GM23338 (cell line): ENCODE results near the gene NPM1. TPM values are rescaled to one million over a fixed set of nuclear protein-coding genes. Genes with fewer than 3 reads are reported as not detected.

Experiments used
- ATAC-seq: fragments of 200-7000 bp; cut with Tn5 transposase; 3 replicates; pipeline ENCODE4 v1.9.1; 2020
- DNase-seq: peaks from one replicate; pipeline ENCODE4 v3.0.0-alpha.2; 2015; ENCODE audit warnings: low spot score
- H2AFZ ChIP-seq: fragments of 200-600 bp; sonication (generic); 2 replicates; pipeline ENCODE4 v1.8.0; 2016; ENCODE audit warnings: antibody characterized with exemption, mild to moderate bottlenecking, moderate library complexity
- H3F3A ChIP-seq: fragments of 200-600 bp; sonication (generic); replicated peaks from 2 replicates; pipeline ENCODE4 v1.8.0; 2017; ENCODE audit warnings: antibody characterized with exemption, mixed run types, low read depth
- H3K27ac ChIP-seq: fragments of 200-600 bp; sonication (generic); 2 replicates; pipeline ENCODE4 v1.6.1; 2016; ENCODE audit warnings: low read depth
- H3K27me3 ChIP-seq: fragments of 200-600 bp; sonication (generic); 2 replicates; pipeline ENCODE4 v1.8.0; 2016; ENCODE audit warnings: mild to moderate bottlenecking, mixed run types, moderate library complexity; ENCODE audit not compliant: insufficient read depth
- H3K36me3 ChIP-seq: fragments of 200-600 bp; sonication (generic); 2 replicates; pipeline ENCODE4 v1.8.0; 2016; ENCODE audit warnings: mild to moderate bottlenecking; ENCODE audit not compliant: insufficient read depth
- H3K4me1 ChIP-seq: fragments of 200-600 bp; sonication (generic); 2 replicates; pipeline ENCODE4 v1.8.0; 2016; ENCODE audit warnings: mild to moderate bottlenecking, moderate library complexity; ENCODE audit not compliant: insufficient read depth
- H3K4me2 ChIP-seq: fragments of 200-600 bp; sonication (generic); 2 replicates; pipeline ENCODE4 v1.7.1; 2017; ENCODE audit warnings: mixed run types
- H3K4me3 ChIP-seq: fragments of 200-600 bp; sonication (generic); 2 replicates; pipeline ENCODE4 v1.6.1; 2016; ENCODE audit warnings: mixed run types
- H3K79me2 ChIP-seq: fragments of 200-600 bp; sonication (generic); replicated peaks from 2 replicates; pipeline ENCODE4 v1.8.0; 2017; ENCODE audit warnings: mild to moderate bottlenecking; ENCODE audit not compliant: insufficient read depth
- H3K9me2 ChIP-seq: fragments of 200-600 bp; sonication (generic); 2 replicates; pipeline ENCODE4 v1.8.0; 2017; ENCODE audit not compliant: insufficient read depth
- H4K20me1 ChIP-seq: fragments of 200-600 bp; sonication (generic); replicated peaks from 2 replicates; pipeline ENCODE4 v1.8.0; 2017; ENCODE audit warnings: mild to moderate bottlenecking; ENCODE audit not compliant: insufficient read depth
- H3K27ac Mint-ChIP-seq: 2 replicates; pipeline ENCODE4 v1.8.0; 2020; ENCODE audit warnings: inconsistent platforms, mild to moderate bottlenecking, moderate library complexity, mixed read lengths
- H3K27me3 Mint-ChIP-seq: 3 replicates; pipeline ENCODE4 v1.8.0; 2022; ENCODE audit warnings: low read depth, mild to moderate bottlenecking, moderate library complexity, mixed read lengths, inconsistent platforms; ENCODE audit not compliant: insufficient read depth, poor library complexity
- H3K36me3 Mint-ChIP-seq: 3 replicates; pipeline ENCODE4 v1.8.0; 2021; ENCODE audit warnings: low read depth, mild to moderate bottlenecking, inconsistent platforms, moderate library complexity, mixed read lengths
- H3K4me1 Mint-ChIP-seq: 3 replicates; pipeline ENCODE4 v1.8.0; 2020; ENCODE audit warnings: mild to moderate bottlenecking, inconsistent platforms, mixed read lengths
- H3K4me3 Mint-ChIP-seq: 3 replicates; pipeline ENCODE4 v1.8.0; 2021; ENCODE audit warnings: moderate library complexity, mild to moderate bottlenecking, inconsistent platforms, mixed read lengths
- H3K9me3 Mint-ChIP-seq: 3 replicates; pipeline ENCODE4 v1.8.0; 2020; ENCODE audit warnings: moderate library complexity, mild to moderate bottlenecking, inconsistent platforms, mixed read lengths
- CTCF ChIP-seq, 2 experiments: fragments of 200-600 bp in 1 of 2; sonication (generic) in 1 of 2; conservative IDR thresholded peaks; 2 replicates each; pipeline versions ENCODE4 v1.5.1 to v1.6.1; 2016 to 2017; ENCODE audit warnings: antibody characterized with exemption in 2 of 2, low read depth in 2 of 2, mild to moderate bottlenecking in 2 of 2, moderate library complexity in 1 of 2
- EZH2 ChIP-seq: fragments of 200-600 bp; sonication (generic); IDR thresholded peaks from one replicate; pipeline ENCODE4 v1.8.0; 2017; ENCODE audit warnings: antibody characterized with exemption, mild to moderate bottlenecking, low read depth; ENCODE audit not compliant: unreplicated experiment
- JUNB ChIP-seq: IDR thresholded peaks from one replicate; pipeline ENCODE4 v1.6.1; 2016; ENCODE audit warnings: antibody characterized with exemption; ENCODE audit not compliant: unreplicated experiment
- POLR2AphosphoS5 ChIP-seq: IDR thresholded peaks from 2 replicates; pipeline ENCODE4 v1.6.1; 2016; ENCODE audit warnings: antibody characterized with exemption, low read depth
- STAT1 ChIP-seq: IDR thresholded peaks from one replicate; pipeline ENCODE4 v1.6.1; 2016; ENCODE audit warnings: antibody characterized with exemption; ENCODE audit not compliant: unreplicated experiment
- ZNF462 ChIP-seq: fragments of 250-450 bp; sonication (Bioruptor Pico); IDR thresholded peaks from 2 replicates; pipeline ENCODE4 v1.5.0; 2020; ENCODE audit warnings: mild to moderate bottlenecking, moderate library complexity
- polyA plus RNA-seq: library from polyadenylated mRNA; unstranded; fragments of >200 nt; fragmentation: Nextera tagmentation; extraction: Ambion mirVana; gene quantifications from 2 replicates; pipeline ENCODE4 v1.2.1, GENCODE V29; 2016
- total RNA-seq: library from RNA; depleted of rRNA; stranded (reverse); fragments of >200 nt; shearing (Covaris generic); gene quantifications from 2 replicates; pipeline ENCODE4 v1.2.3, GENCODE V29; 2014
- TF ChIP-seq, protein P1 (sequence below): IDR thresholded peaks from one replicate; pipeline ENCODE4 v1.6.1; 2018; ENCODE audit warnings: antibody characterized with exemption; ENCODE audit not compliant: unreplicated experiment

Gene NPM1
- total and polyA plus RNA-seq, 2 experiments from 2014 or later, result 3,739 to 5,242 TPM

GRCh38 chr5:171432076-171432475 lies 44.4 kb downstream of the NPM1 start:
- peaks cover 11% of the 10 kb centered on the region for H3K27me3 Mint-ChIP-seq
- H4K20me1 ChIP-seq, result no peaks in the 10 kb centered on the region
- no peak overlapping the region for H3K4me3 Mint-ChIP-seq

GRCh38 chr5:171432583-171433351 lies 45.1 kb downstream of the NPM1 start:
- Mint-ChIP-seq H3K4me1 (peaks cover 27% of the 10 kb centered on the region), H3K9me3 (no peaks in the 10 kb centered on the region)
- H3K36me3 ChIP-seq, result no peaks in the 10 kb centered on the region

More at GRCh38 chr5:171432076-171432475, 44.4 kb downstream of the NPM1 start:
- Mint-ChIP-seq H3K36me3 (no peaks in the 10 kb centered on the region; the same call in 2 of the 3 replicates), H3K27ac (no peak overlapping the region), H3K9me3 (no peaks in the 10 kb centered on the region), H3K4me1 (peaks cover 27% of the 10 kb centered on the region)
- no peak overlapping the region for H3K4me3 ChIP-seq
- no peaks in the 10 kb centered on the region for H3K27me3 ChIP-seq
- H2AFZ ChIP-seq, result no peak overlapping the region
- H3K27ac ChIP-seq, result no peak overlapping the region
- no peak overlapping the region for H3K4me2 ChIP-seq
- no peak for TF ChIP-seq POLR2AphosphoS5
- no peak for TF ChIP-seq STAT1
- TF ChIP-seq EZH2, result no peak
- TF ChIP-seq JUNB, result no peak
- TF ChIP-seq, protein P1, sequence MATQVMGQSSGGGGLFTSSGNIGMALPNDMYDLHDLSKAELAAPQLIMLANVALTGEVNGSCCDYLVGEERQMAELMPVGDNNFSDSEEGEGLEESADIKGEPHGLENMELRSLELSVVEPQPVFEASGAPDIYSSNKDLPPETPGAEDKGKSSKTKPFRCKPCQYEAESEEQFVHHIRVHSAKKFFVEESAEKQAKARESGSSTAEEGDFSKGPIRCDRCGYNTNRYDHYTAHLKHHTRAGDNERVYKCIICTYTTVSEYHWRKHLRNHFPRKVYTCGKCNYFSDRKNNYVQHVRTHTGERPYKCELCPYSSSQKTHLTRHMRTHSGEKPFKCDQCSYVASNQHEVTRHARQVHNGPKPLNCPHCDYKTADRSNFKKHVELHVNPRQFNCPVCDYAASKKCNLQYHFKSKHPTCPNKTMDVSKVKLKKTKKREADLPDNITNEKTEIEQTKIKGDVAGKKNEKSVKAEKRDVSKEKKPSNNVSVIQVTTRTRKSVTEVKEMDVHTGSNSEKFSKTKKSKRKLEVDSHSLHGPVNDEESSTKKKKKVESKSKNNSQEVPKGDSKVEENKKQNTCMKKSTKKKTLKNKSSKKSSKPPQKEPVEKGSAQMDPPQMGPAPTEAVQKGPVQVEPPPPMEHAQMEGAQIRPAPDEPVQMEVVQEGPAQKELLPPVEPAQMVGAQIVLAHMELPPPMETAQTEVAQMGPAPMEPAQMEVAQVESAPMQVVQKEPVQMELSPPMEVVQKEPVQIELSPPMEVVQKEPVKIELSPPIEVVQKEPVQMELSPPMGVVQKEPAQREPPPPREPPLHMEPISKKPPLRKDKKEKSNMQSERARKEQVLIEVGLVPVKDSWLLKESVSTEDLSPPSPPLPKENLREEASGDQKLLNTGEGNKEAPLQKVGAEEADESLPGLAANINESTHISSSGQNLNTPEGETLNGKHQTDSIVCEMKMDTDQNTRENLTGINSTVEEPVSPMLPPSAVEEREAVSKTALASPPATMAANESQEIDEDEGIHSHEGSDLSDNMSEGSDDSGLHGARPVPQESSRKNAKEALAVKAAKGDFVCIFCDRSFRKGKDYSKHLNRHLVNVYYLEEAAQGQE, result no peak
- no peaks in the 10 kb centered on the region for H3K79me2 ChIP-seq
- DNase-seq, result no peak
- no peaks in the 10 kb centered on the region for H3F3A ChIP-seq
- H3K4me1 ChIP-seq, result peaks cover 3% of the 10 kb centered on the region
- no peaks in the 10 kb centered on the region for H3K9me2 ChIP-seq
- no peaks in the 10 kb centered on the region for H3K36me3 ChIP-seq
- ATAC-seq, result no peak

More at GRCh38 chr5:171432583-171433351, 45.1 kb downstream of the NPM1 start:
- H3K79me2 ChIP-seq, result no peaks in the 10 kb centered on the region
- TF ChIP-seq CTCF (conservative IDR thresholded peaks at IDR 0.05; ENCODE audit: low read depth in 2 of 2), result no peak
- no peak for TF ChIP-seq ZNF462
- no peak for TF ChIP-seq JUNB
- no peak for ATAC-seq
- no peak overlapping the region for H3K4me2 ChIP-seq
- DNase-seq, result no peak
- Mint-ChIP-seq H3K4me3 (no peak overlapping the region), H3K27ac (no peak overlapping the region; the same call in 1 of the 2 replicates), H3K27me3 (peaks cover 11% of the 10 kb centered on the region), H3K36me3 (no peaks in the 10 kb centered on the region; the same call in 2 of the 3 replicates)
- H3K4me3 ChIP-seq, result no peak overlapping the region
- H3K27ac ChIP-seq, result no peak overlapping the region
- no peaks in the 10 kb centered on the region for H3K27me3 ChIP-seq
- no peak overlapping the region for H2AFZ ChIP-seq
- no peaks in the 10 kb centered on the region for H3K9me2 ChIP-seq
- no peaks in the 10 kb centered on the region for H3F3A ChIP-seq
- no peaks in the 10 kb centered on the region for H4K20me1 ChIP-seq
- H3K4me1 ChIP-seq, result peaks cover 3% of the 10 kb centered on the region
